HG03135 (cell line): ENCODE results near the gene RHCE.
"Not testable (repeated sequence)": the region's sequence is repeated elsewhere in the genome, so short reads cannot be mapped to it uniquely, and the experiment has no call there.

Source experiments
- ATAC-seq: cut with Tn5 transposase; IDR thresholded peaks from one replicate; pipeline ENCODE4 v1.9.1; 2021; ENCODE audit warnings: mild to moderate bottlenecking, moderate library complexity; ENCODE audit not compliant: unreplicated experiment

The RHCE gene

GRCh38 chr1:25349606-25350005, 71.0 kb downstream of the RHCE start:
- ATAC-seq = no peak

GRCh38 chr1:25347556-25347955, 73.1 kb downstream of the RHCE start:
- ATAC-seq = no peak

DNA sequence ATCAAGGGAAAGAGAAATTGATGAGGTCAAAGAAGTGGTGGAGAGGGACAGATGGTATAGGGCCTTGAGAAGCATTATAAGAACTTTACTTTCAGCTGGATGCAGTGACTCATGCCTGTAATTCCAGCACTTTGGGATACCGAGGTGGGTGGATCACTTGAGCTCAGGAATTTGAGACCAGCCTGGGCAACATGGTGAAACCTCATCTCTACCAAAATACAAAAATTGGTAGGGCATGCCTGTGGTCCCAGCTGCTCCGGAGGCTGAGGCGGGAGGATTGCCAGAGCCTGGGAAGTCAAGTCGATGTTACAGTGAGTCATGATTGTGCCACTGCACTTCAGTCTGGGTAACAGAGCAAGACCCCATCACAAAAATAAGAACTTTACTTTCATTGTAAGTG, 76.8 kb downstream of the RHCE start:
- ATAC-seq = no peak

DNA sequence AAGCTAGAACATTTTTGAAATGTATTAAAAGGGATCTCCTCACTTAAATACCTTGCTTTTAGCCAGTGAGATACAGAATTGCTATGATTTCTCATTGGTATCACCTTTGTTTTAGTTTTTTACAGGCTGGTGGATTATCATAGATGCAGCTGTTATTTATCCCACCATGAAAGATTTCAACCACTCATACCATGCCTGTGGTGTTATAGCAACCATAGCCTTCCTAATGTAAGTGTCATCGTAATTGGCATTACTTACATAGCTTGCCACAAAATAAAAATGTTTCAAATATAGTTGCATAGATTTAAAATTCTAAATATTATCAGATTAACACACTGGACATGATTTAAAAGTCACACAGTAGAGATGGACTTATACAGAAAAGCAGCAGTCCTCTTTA, 77.8 kb downstream of the RHCE start:
- no peak for ATAC-seq

- ATAC-seq = no peak
Observed at GRCh38 chr1:25341746-25342145, 78.9 kb downstream of the RHCE start.

DNA sequence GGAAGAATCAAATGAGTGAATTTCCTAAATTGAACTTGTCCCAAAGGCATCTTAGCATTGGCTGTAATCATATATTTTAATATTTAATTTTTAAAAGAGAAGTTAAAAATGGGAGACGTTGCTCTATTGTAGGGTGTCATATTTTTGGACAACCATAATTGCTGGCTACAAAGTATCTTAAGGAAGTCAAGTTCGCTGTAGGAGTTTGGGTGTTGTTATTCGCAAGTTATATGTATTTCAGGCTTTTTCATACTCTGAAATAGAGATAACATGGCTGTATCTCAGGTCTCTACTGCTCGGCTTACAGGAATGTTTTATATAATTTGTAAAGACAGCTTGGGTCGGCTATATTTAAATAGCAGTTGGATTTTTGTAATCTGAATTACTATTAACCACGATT, 81.6 kb downstream of the RHCE start:
- ATAC-seq = no peak

DNA sequence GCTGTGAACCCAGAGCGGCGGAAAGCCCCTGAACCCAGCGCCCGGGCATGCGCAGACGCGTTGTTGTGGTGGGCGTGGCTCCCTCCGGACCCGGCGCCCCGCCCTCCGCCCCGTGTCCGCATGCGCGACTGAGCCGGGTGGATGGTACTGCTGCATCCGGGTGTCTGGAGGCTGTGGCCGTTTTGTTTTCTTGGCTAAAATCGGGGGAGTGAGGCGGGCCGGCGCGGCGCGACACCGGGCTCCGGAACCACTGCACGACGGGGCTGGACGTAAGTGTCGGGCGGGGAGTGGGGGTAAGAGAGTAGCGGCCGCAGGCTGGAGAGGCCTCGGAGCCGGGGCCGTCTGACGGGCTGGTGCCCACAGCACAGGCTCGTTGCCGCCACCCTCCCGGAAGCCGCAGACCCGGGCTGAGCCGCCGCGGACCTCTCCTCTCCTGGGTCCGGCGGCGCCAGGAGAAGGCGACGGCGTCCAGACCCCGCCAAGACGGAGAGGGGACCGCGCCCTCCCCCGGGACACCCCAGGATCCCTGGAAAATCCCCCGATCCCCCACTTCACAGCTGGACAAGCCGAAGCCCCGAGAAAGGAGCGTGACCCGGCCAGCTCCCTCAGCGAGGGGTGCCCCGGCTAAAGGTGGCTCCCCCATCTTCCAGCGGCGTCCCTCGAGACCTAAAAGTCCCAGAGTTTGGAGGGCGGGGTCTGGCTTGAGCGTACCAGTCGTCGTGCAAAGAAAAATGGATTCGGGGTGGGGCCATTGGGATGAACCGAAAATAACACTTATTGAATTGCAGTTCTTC, 82.2 kb downstream of the RHCE start, which contains the start of gene TMEM50A:
TSS of gene TMEM50A (plus strand) at position 147 of the 794 bp plus-strand sequence. CDS start 2,153 bp downstream, outside the sequence.
- peak; percentile 63 for ATAC-seq

DNA sequence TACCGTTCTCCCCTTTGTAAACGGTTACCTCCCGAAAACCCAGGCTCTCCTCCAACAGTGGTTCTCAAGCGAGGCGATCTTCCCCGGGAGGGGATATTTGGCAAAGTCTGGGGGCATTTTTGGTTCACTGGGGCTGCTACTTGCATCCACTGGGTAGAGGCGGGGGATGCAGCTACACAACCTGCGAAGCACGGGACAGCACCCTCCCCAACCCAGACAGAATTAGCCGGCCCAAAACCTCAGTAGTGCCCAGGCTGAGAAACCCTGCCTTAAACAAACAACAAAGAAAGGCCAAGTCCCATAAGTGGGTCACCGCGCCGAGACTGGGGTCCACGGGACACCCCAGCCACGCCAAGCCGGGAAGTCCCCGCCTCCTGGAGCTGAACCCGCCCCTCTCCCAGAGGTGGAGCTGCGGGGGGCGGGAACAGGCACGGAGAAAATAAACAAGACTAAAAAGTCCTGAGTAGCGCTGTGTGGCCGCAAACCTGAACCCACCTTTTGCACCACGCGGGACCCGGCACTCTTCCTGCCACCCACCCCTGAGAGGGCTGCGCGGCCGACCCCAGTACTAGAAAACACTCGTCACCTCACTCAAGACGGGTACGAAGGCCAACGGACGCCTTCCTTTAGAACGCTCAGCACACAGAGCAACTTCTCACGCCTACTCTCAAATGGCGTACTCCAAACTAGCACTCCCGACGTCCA, 83.0 kb downstream of the RHCE start:
- peak; percentile 36 for ATAC-seq

DNA sequence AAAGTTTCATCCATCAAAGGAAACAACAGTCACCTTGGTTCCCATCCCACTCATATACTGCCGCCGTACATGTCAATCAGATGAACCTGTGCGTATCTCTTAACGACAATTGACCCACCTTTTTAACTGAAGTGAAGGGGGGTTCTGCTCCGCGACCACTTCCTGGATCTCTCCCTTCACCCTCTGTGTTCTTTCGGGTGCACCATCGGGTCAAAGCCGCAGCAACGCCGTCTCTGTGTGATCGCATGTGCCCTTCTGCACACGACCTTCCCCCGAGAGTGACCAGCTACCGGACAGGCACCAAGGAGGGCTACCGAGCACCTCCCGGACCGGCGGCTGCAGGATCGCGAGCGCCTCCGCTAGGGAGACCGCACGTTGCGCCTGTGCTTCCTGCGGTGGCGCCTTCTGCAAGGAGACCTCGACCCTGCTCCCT, 83.7 kb downstream of the RHCE start:
- ATAC-seq = peak; percentile 21

- ATAC-seq = not testable (repeated sequence)
Observed at GRCh38 chr1:25329950-25330349, 90.7 kb downstream of the RHCE start.

- not testable (repeated sequence) for ATAC-seq
Observed at GRCh38 chr1:25329336-25329735, 91.3 kb downstream of the RHCE start.

DNA sequence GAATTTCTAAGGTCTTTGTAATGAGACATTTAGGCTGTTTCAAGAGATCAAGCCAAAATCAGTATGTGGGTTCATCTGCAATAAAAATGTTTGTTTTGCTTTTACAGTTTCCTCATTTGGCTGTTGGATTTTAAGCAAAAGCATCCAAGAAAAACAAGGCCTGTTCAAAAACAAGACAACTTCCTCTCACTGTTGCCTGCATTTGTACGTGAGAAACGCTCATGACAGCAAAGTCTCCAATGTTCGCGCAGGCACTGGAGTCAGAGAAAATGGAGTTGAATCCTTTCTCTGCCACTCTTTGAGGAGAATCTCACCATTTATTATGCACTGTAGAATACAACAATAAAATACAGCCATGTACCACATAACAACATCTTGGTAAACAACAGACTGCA, 91.8 kb downstream of the RHCE start:
- not testable (repeated sequence) for ATAC-seq

DNA sequence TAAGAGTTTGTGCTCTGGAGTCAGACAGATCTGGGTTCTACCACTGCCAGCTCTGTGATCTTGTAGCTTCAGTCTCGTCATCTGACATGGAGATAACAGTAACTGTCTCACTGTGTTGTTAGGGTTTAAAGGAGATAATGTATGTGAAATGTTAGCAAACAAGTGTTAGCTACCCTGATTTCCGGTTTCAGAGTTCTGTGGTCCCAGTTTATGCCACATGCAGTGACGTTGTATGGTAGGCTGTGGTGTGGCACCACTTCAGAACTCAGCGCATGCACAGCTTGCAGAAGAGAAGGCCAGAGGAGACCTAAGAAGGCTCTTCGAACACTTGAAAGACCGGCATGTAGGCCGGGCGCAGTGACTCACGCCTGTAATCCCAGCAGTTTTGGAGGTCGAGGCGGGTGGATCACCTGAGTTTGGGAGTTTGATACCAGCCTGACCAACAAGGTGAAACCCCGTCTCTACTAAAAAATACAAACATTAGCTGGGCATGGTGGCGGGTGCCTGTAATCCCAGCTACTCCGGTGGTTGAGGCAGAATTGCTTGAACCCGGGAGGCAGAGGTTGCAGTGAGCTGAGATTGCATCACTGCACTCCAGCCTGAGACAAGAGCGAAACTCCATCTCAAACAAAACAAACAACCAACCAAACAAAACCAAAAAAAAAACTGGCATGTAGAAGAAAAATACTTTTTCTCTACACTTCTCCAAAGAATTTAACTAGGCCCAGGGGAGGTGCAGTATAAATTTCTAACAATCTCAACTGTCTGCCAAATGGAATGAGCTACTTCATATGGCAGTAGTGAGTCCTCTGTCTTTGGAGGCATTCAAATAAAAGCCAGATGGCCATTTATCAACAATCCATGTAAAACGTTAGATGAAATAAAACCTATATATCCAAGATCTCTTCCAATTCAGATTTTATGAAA, 92.5 kb downstream of the RHCE start:
- ATAC-seq = not testable (repeated sequence)

DNA sequence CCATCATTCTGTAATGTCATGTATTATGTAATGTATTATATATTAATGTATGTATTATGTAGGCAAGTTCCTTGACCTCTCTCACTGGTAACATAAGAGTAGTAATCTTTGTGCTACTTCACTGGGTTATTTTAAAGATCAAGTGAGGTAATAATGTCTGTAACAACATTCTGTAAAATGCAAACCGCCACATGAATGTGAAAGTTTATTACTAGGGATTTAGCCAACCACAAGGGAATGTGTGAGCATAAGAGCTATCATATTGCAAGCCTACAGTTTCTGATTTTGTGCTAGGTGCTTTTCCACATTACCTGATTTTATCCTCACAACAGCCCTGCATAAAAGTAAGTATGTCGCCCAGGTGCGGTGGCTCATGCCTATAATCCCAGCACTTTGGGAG, 96.2 kb downstream of the RHCE start:
- not testable (repeated sequence) for ATAC-seq

DNA sequence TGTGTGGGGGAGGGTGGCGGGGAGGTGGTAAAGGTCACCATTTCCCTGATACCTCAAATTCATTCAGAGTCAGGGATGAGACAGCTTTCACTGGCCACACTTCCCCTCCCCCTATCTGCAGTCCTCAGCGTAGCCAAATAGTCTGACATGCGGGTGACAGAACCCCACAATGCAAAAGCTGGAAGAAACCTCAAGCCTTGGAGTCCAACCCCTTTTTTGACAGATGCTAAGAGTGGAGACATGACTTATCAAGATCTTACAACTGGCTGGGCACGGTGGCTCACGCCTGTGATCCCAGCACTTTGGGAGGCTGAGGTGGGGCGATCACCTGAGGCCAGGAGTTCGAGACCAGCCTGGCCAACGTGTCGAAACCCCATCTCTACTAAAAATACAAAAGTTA, 98.5 kb downstream of the RHCE start:
- not testable (repeated sequence) for ATAC-seq

- not testable (repeated sequence) for ATAC-seq
Observed at GRCh38 chr1:25320314-25320938, 100.2 kb downstream of the RHCE start.

DNA sequence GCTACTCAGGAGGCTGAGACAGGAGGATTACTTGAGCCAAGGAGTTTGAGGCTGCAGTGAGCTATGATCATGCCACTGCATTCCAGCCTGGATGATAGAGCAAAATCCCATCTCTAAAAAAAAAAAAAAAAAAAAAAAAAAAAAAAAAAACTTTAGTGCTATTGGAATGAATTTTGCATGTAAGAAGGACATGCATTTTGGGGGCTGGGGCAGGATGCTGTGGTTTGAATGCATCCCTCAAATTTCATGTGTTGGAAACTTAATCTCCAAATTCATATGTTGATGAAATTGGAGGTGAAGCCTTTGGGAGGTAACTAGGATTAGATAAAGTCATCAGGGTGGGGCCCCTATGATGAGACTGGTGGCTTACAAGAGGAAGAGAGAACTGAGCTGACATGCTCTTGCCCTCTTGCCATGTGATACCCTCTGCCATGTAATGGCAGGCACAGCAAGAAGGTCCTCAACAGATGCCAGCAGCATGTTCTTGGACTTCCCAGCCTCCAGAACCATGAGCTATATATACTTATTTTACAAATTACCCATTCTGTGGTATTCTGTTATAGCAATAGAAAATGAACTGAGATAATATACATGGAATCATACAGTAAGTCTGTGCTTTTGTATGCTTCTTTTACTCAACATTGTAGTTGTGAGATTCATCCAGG, 107.7 kb downstream of the RHCE start:
- ATAC-seq = not testable (repeated sequence)
